HCT116 (cell line): ENCODE data around the gene CDCP2.

Source experiments
- CTCF ChIP-seq, 3 experiments: fragments of 200-600 bp in 1 of 3; sonication (generic) in 1 of 3; IDR thresholded peaks in 2 of 3; conservative IDR thresholded peaks in 1 of 3; 2 replicates each; pipeline ENCODE4 v1.5.1; 2012 to 2017; ENCODE audit warnings: low read depth in 2 of 3, low read length in 2 of 3, antibody characterized with exemption in 1 of 3, borderline replicate concordance in 1 of 3, control low read depth in 1 of 3, mild to moderate bottlenecking in 1 of 3, mixed read lengths in 1 of 3, mixed run types in 1 of 3, moderate library complexity in 1 of 3; ENCODE audit not compliant: insufficient read depth in 1 of 3
- EZH2 ChIP-seq: fragments of 200-600 bp; sonication (generic); IDR thresholded peaks from 2 replicates; pipeline ENCODE4 v1.6.1; 2017; ENCODE audit warnings: antibody characterized with exemption, mixed run types
- MAX ChIP-seq: IDR thresholded peaks from 2 replicates; pipeline ENCODE4 v1.6.1; 2012
- POLR2AphosphoS5 ChIP-seq: IDR thresholded peaks from 2 replicates; pipeline ENCODE4 v1.6.1; 2011; ENCODE audit warnings: mild to moderate bottlenecking, low read depth, low read length, moderate library complexity
- ZFX ChIP-seq: fragments of 450-650 bp; IDR thresholded peaks from 2 replicates; pipeline ENCODE4 v1.6.1; 2017

GRCh38 chr1:54114001-54114400, 38.8 kb downstream of the CDCP2 start:
- TF ChIP-seq CTCF (IDR thresholded peaks at IDR 0.05 in 2 of 3, conservative IDR thresholded peaks at IDR 0.05 in 1 of 3; ENCODE audit: borderline replicate concordance in 1 of 3, insufficient read depth in 1 of 3, low read depth in 2 of 3, low read length in 2 of 3), result no peak
- no peak for TF ChIP-seq ZFX
- no peak for TF ChIP-seq POLR2AphosphoS5
- no peak for TF ChIP-seq EZH2
- TF ChIP-seq MAX, result no peak
